GM23248 (cell line): ENCODE measurements around the gene RTN4R. TPM values are rescaled to one million over a fixed set of nuclear protein-coding genes. Genes with fewer than 3 reads are reported as not detected.

Experiments
- DNase-seq: peaks from one replicate; pipeline ENCODE4 v3.0.0-alpha.2; 2015
- H2AFZ ChIP-seq: fragments of 200-600 bp; sonication (generic); 2 replicates; pipeline ENCODE4 v1.6.1; 2016; ENCODE audit warnings: antibody characterized with exemption
- H3F3A ChIP-seq: fragments of 200-600 bp; sonication (generic); 2 replicates; pipeline ENCODE4 v1.6.1; 2016; ENCODE audit warnings: mild to moderate bottlenecking, antibody characterized with exemption, mixed run types; ENCODE audit not compliant: insufficient read depth
- H3K27ac ChIP-seq: fragments of 200-600 bp; sonication (generic); 2 replicates; pipeline ENCODE4 v1.5.1; 2016; ENCODE audit warnings: mild to moderate bottlenecking
- H3K27me3 ChIP-seq: fragments of 200-600 bp; sonication (generic); replicated peaks from 2 replicates; pipeline ENCODE4 v1.6.1; 2016; ENCODE audit warnings: mild to moderate bottlenecking; ENCODE audit not compliant: insufficient read depth
- H3K36me3 ChIP-seq: fragments of 200-600 bp; sonication (generic); 2 replicates; pipeline ENCODE4 v1.6.1; 2016; ENCODE audit warnings: low read depth, mild to moderate bottlenecking
- H3K4me1 ChIP-seq: fragments of 200-600 bp; sonication (generic); 2 replicates; pipeline ENCODE4 v1.6.1; 2016; ENCODE audit warnings: mild to moderate bottlenecking; ENCODE audit not compliant: insufficient read depth
- H3K4me2 ChIP-seq: fragments of 200-600 bp; sonication (generic); one replicate; pipeline ENCODE4 v1.6.1; 2016; ENCODE audit warnings: mild to moderate bottlenecking; ENCODE audit not compliant: unreplicated experiment
- H3K4me3 ChIP-seq: fragments of 200-600 bp; sonication (generic); 2 replicates; pipeline ENCODE4 v1.5.1; 2016; ENCODE audit warnings: mild to moderate bottlenecking
- H3K79me2 ChIP-seq: fragments of 200-600 bp; sonication (generic); 2 replicates; pipeline ENCODE4 v1.6.1; 2016; ENCODE audit warnings: mild to moderate bottlenecking; ENCODE audit not compliant: insufficient read depth
- H3K9ac ChIP-seq: fragments of 200-600 bp; sonication (generic); 2 replicates; pipeline ENCODE4 v1.6.1; 2016; ENCODE audit warnings: mild to moderate bottlenecking
- H3K9me2 ChIP-seq: fragments of 200-600 bp; sonication (generic); 2 replicates; pipeline ENCODE4 v1.6.1; 2016; ENCODE audit warnings: mixed run types, mild to moderate bottlenecking, moderate library complexity; ENCODE audit not compliant: insufficient read depth
- H3K9me3 ChIP-seq: fragments of 200-600 bp; sonication (generic); one replicate; pipeline ENCODE4 v1.6.1; 2017; ENCODE audit warnings: low read depth
- H4K20me1 ChIP-seq: fragments of 200-600 bp; sonication (generic); 2 replicates; pipeline ENCODE4 v1.6.0; 2016; ENCODE audit not compliant: insufficient read depth
- EZH2 ChIP-seq: fragments of 200-600 bp; sonication (generic); IDR thresholded peaks from 2 replicates; pipeline ENCODE4 v1.6.1; 2018; ENCODE audit warnings: antibody characterized with exemption, mild to moderate bottlenecking; ENCODE audit not compliant: insufficient read depth, poor library complexity, severe bottlenecking
- EZH2phosphoT487 ChIP-seq: fragments of 200-600 bp; sonication (generic); IDR thresholded peaks from 2 replicates; pipeline ENCODE4 v1.6.1; 2018; ENCODE audit warnings: antibody characterized with exemption, moderate library complexity, mild to moderate bottlenecking, low read depth; ENCODE audit not compliant: insufficient read depth
- WGBS, 2 experiments: methylation state at CpG; one replicate each; pipeline ENCODE4 v1.1.6; 2015 to 2017; ENCODE audit warnings: low lambda C conversion rate in 2 of 2, low coverage in 1 of 2; ENCODE audit errors: missing lambda C conversion rate in 2 of 2; 5-methylcytosine and 5-hydroxymethylcytosine counted together
- in situ Hi-C: fragments of 300-500 bp; cut with MboI; formaldehyde crosslinking; loops from 2 replicates; pipeline ENCODE4 v1.15.0; 2020
- polyA plus RNA-seq: library from polyadenylated mRNA; unstranded; fragments of >200 nt; fragmentation: Nextera tagmentation; extraction: Ambion mirVana; gene quantifications from 2 replicates; pipeline ENCODE4 v1.2.1, GENCODE V29; 2016
- total RNA-seq: library from RNA; depleted of rRNA; stranded (reverse); fragments of >200 nt; shearing (Covaris generic); gene quantifications from 2 replicates; pipeline ENCODE4 v1.2.3, GENCODE V29; 2014

The RTN4R gene
- total and polyA plus RNA-seq, 2 experiments from 2014 or later: 0.25 TPM; not detected in 1

- Histone ChIP-seq H3K9me3 (no peaks in the 10 kb centered on the region), H3K4me2 (no peak overlapping the region), H3F3A (no peaks in the 10 kb centered on the region), H3K4me3 (no peak overlapping the region), H4K20me1 (no peaks in the 10 kb centered on the region), H3K27ac (no peak overlapping the region), H3K9me2 (no peaks in the 10 kb centered on the region), H3K36me3 (no peaks in the 10 kb centered on the region), H2AFZ (no peak overlapping the region), H3K4me1 (peaks cover 8% of the 10 kb centered on the region), H3K79me2 (peaks cover 16% of the 10 kb centered on the region; the same call in 1 of the 2 replicates), H3K9ac (no peak overlapping the region), H3K27me3 (no peaks in the 10 kb centered on the region)
- in situ Hi-C loops: no loop called here
- 88 to 91% methylated on average over 10 of the region's 10 CpGs for WGBS, 2 experiments
- DNase-seq: no peak
- TF ChIP-seq EZH2: no peak
- TF ChIP-seq EZH2phosphoT487: no peak
Measured at GRCh38 chr22:20211409-20211996, 56.6 kb downstream of the RTN4R start.

GRCh38 chr22:20210473-20211059, 57.6 kb downstream of the RTN4R start:
- no peak overlapping the region for H3K9ac ChIP-seq
- H3K27ac ChIP-seq: no peak overlapping the region
- peaks cover 20% of the 10 kb centered on the region; the same call in 1 of the 2 replicates for H3K79me2 ChIP-seq
- H2AFZ ChIP-seq: no peak overlapping the region
- no peaks in the 10 kb centered on the region for H3K27me3 ChIP-seq
- H3K4me1 ChIP-seq: peaks cover 14% of the 10 kb centered on the region
- no peaks in the 10 kb centered on the region for H4K20me1 ChIP-seq
- H3K4me3 ChIP-seq: no peak overlapping the region
- H3K4me2 ChIP-seq: no peak overlapping the region
- 84 to 90% methylated on average over 9 of the region's 9 CpGs for WGBS, 2 experiments
- no peak for DNase-seq
- H3K36me3 ChIP-seq: no peaks in the 10 kb centered on the region
- in situ Hi-C loops: no loop called here
- no peaks in the 10 kb centered on the region for H3F3A ChIP-seq
- no peaks in the 10 kb centered on the region for H3K9me2 ChIP-seq
- TF ChIP-seq EZH2phosphoT487: no peak
- no peak for TF ChIP-seq EZH2
- H3K9me3 ChIP-seq: no peaks in the 10 kb centered on the region

- 89 to 91% methylated on average over 11 of the region's 11 CpGs for WGBS, 2 experiments
- H3K4me1 ChIP-seq: peaks cover 15% of the 10 kb centered on the region
- H2AFZ ChIP-seq: no peak overlapping the region
- no peak overlapping the region for H3K27ac ChIP-seq
- H3K9ac ChIP-seq: no peak overlapping the region
- no peak overlapping the region for H3K4me3 ChIP-seq
- H3K9me3 ChIP-seq: no peaks in the 10 kb centered on the region
- no peak overlapping the region for H3K4me2 ChIP-seq
- H3K79me2 ChIP-seq: peaks cover 20% of the 10 kb centered on the region; the same call in 1 of the 2 replicates
- no peaks in the 10 kb centered on the region for H3F3A ChIP-seq
- H4K20me1 ChIP-seq: no peaks in the 10 kb centered on the region
- DNase-seq: no peak
- H3K27me3 ChIP-seq: no peaks in the 10 kb centered on the region
- in situ Hi-C loops: no loop called here
- TF ChIP-seq EZH2 (no peak), EZH2phosphoT487 (no peak)
- H3K36me3 ChIP-seq: no peaks in the 10 kb centered on the region
- no peaks in the 10 kb centered on the region for H3K9me2 ChIP-seq
Measured at GRCh38 chr22:20209761-20210250, 58.3 kb downstream of the RTN4R start.

GRCh38 chr22:20208713-20209310, 59.3 kb downstream of the RTN4R start:
- no peak for DNase-seq
- Histone ChIP-seq H3K9me2 (no peaks in the 10 kb centered on the region), H3K9me3 (no peaks in the 10 kb centered on the region), H3K4me1 (peaks cover 25% of the 10 kb centered on the region), H2AFZ (no peak overlapping the region), H3F3A (no peaks in the 10 kb centered on the region), H3K79me2 (peaks cover 20% of the 10 kb centered on the region; the same call in 1 of the 2 replicates), H3K27ac (no peak overlapping the region), H3K4me2 (no peak overlapping the region), H3K4me3 (no peak overlapping the region), H3K9ac (no peak overlapping the region), H4K20me1 (no peaks in the 10 kb centered on the region), H3K27me3 (no peaks in the 10 kb centered on the region), H3K36me3 (no peaks in the 10 kb centered on the region)
- no peak for TF ChIP-seq EZH2phosphoT487
- TF ChIP-seq EZH2: no peak
- in situ Hi-C loops: no loop called here
- 85 to 86% methylated on average over 14 to 15 of the region's 15 CpGs for WGBS, 2 experiments
